Ovary (tissue), 9 donors: ENCODE measurements around the gene CLNK. TPM values are rescaled to one million over a fixed set of nuclear protein-coding genes. Genes with fewer than 3 reads are reported as not detected.

Experiments used
- DNase-seq, 5 donors: peaks; one replicate each; pipeline ENCODE4 v3.0.0-alpha.2; 2019 to 2020
- H3K27ac ChIP-seq, 2 donors: fragments of 200-600 bp; one replicate each; pipeline versions ENCODE4 v1.5.1 to v1.8.0; 2019 to 2022
- H3K27me3 ChIP-seq: fragments of 200-600 bp; one replicate; pipeline ENCODE4 v1.8.0; 2022
- H3K36me3 ChIP-seq: fragments of 200-600 bp; sonication (generic); one replicate; pipeline ENCODE4 v1.5.1; 2019
- H3K4me1 ChIP-seq: one replicate; pipeline ENCODE4 v1.8.1; 2013; ENCODE audit warnings: mild to moderate bottlenecking, moderate library complexity; ENCODE audit not compliant: insufficient read depth
- H3K4me3 ChIP-seq: fragments of 200-600 bp; sonication (generic); one replicate; pipeline ENCODE4 v1.5.1; 2017
- H3K9me3 ChIP-seq, 2 donors: fragments of 200-600 bp in 1 of 2; sonication (generic) in 1 of 2; one replicate each; pipeline versions ENCODE4 v1.5.1 to v1.8.1; 2013 to 2019; ENCODE audit warnings: mild to moderate bottlenecking in 1 of 2, moderate library complexity in 1 of 2
- EP300 ChIP-seq: sonication (generic); formaldehyde crosslinking; IDR thresholded peaks from one replicate; pipeline ENCODE4 v1.6.1; 2017; ENCODE audit warnings: antibody characterized with exemption
- POLR2A ChIP-seq: fragments of 450-650 bp; IDR thresholded peaks from one replicate; pipeline ENCODE4 v1.6.1; 2017; ENCODE audit warnings: antibody characterized with exemption, mild to moderate bottlenecking, moderate library complexity
- WGBS, 3 donors: extraction: QIAGEN DNeasy Blood & Tissue Kit in 1 of 3; methylation state at CpG; one replicate each; pipeline versions ENCODE4 v1.1.5 to v1.1.7; 2013 to 2017; 5-methylcytosine and 5-hydroxymethylcytosine counted together
- intact Hi-C, 4 donors: fragments of 100-400 bp; cut with DNase I; formaldehyde crosslinking; loops; one replicate each; pipeline versions ENCODE4 v1.11.0 to v1.15.1; 2022 to 2023
- polyA plus RNA-seq, 2 donors: library from polyadenylated mRNA; stranded (reverse); fragments of 200-250 nt in 1 of 2; fragments of 350-450 nt in 1 of 2; fragmentation: Illumina TruSeq in 1 of 2; extraction: RNeasy Lipid Tissue Mini Kit (QIAGEN cat#74804) in 1 of 2; gene quantifications; one replicate each; pipeline ENCODE4 v1.2.3, GENCODE V29; 2013 to 2014
- total RNA-seq, 7 donors: library from RNA; depleted of rRNA in 2 of 7; stranded (reverse); fragments of >200 nt in 2 of 7; fragmentation: NEBNext Ultra II Directional in 3 of 7; extraction: Animal tissue kit (Norgen Biotek cat#: 25700) in 3 of 7; gene quantifications; one replicate each; pipeline versions ENCODE4 v1.1.0 to v1.2.4, GENCODE V29; 2016 to 2023
- TF ChIP-seq, protein P1 (sequence below), 3 donors: fragments of 450-650 bp in 2 of 3; fragments of 200-600 bp in 1 of 3; IDR thresholded peaks; one replicate each; pipeline versions ENCODE4 v1.5.1 to v1.8.0; 2016 to 2022; ENCODE audit warnings: antibody characterized with exemption in 3 of 3, mild to moderate bottlenecking in 1 of 3
- donor health status: DM: no; HTN: no; CAD: no; lungs with moderate emphysema.
- donor health status: DM: no; HTN: no; CAD: no.
- donor health status: Bipolar disorder and iron deficiency.
- donor health status: DM: yes; HTN: yes; CAD: no.
- donor health status: DM: no; HTN: no; CAD: no.
- donor health status: DM: yes; HTN: yes; CAD: no.

The CLNK gene
- total and polyA plus RNA-seq, 9 donors, result 0.10 to 0.23 (median 0.22) TPM; not detected in 6

DNA sequence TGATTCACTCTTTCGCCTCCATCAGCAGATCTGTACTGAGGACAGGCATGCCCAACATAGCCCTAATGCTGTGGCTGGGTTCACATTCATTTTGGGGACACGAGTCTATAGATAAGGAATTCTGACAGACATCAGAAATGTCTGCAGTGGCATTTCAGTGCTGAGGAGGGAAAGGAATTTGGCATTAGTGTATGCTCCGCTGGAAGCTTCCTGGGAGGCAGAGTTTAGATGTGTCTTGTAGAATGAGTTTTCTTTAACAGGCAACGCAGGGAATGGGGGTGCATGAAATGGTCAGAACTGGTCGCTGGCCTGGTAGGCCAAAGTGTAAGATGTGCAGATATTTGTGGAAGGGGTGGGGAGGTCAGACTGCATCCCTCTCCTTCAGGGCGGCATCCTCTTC is 183.8 kb downstream of the CLNK start:
- no peak overlapping the region for H3K27ac ChIP-seq
- DNase-seq, result no peak
- TF ChIP-seq EP300 (no peak), POLR2A (no peak)
- TF ChIP-seq, protein P1, sequence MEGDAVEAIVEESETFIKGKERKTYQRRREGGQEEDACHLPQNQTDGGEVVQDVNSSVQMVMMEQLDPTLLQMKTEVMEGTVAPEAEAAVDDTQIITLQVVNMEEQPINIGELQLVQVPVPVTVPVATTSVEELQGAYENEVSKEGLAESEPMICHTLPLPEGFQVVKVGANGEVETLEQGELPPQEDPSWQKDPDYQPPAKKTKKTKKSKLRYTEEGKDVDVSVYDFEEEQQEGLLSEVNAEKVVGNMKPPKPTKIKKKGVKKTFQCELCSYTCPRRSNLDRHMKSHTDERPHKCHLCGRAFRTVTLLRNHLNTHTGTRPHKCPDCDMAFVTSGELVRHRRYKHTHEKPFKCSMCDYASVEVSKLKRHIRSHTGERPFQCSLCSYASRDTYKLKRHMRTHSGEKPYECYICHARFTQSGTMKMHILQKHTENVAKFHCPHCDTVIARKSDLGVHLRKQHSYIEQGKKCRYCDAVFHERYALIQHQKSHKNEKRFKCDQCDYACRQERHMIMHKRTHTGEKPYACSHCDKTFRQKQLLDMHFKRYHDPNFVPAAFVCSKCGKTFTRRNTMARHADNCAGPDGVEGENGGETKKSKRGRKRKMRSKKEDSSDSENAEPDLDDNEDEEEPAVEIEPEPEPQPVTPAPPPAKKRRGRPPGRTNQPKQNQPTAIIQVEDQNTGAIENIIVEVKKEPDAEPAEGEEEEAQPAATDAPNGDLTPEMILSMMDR (IDR thresholded peaks at IDR 0.05), result no peak
- H3K9me3 ChIP-seq, result no peaks in the 10 kb centered on the region
- H3K4me3 ChIP-seq, result no peak overlapping the region
- WGBS, 3 donors, result 67 to 76% (median 73%) methylated on average over 6 of the region's 6 CpGs
- H3K36me3 ChIP-seq, result no peaks in the 10 kb centered on the region
- no peaks in the 10 kb centered on the region for H3K27me3 ChIP-seq
- no peaks in the 10 kb centered on the region for H3K4me1 ChIP-seq
- intact Hi-C loops, result no loop called here

DNA sequence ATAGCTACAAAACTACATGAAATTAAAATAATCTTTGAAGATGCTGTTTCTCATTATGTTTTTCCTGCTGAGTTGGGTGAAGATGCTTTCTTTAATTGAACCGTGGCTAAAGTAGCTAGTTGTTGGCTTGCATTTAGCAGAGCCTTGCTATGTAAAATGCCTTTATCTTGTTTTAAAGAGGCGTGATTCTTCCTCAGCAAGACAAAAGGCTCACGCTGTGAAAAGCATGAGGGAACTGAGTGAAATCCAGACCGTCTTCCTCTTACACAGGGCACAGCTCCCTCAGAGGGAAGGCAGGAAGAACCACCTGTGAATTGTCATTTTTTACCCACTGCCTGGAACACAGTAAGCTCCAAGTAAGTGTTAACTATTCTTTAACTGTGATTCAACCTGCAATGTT is 188.4 kb downstream of the CLNK start:
- no peak for DNase-seq
- no peaks in the 10 kb centered on the region for H3K4me1 ChIP-seq
- TF ChIP-seq EP300 (no peak), POLR2A (no peak)
- TF ChIP-seq, protein P1 (IDR thresholded peaks at IDR 0.05), result no peak
- H3K27ac ChIP-seq, result no peak overlapping the region
- intact Hi-C loops, result no loop called here
- H3K4me3 ChIP-seq, result no peak overlapping the region
- H3K27me3 ChIP-seq, result no peaks in the 10 kb centered on the region
- H3K36me3 ChIP-seq, result no peaks in the 10 kb centered on the region
- H3K9me3 ChIP-seq, result no peaks in the 10 kb centered on the region
- WGBS, 3 donors, result 32 to 39% (median 37%) methylated on average over 4 of the region's 4 CpGs

DNA sequence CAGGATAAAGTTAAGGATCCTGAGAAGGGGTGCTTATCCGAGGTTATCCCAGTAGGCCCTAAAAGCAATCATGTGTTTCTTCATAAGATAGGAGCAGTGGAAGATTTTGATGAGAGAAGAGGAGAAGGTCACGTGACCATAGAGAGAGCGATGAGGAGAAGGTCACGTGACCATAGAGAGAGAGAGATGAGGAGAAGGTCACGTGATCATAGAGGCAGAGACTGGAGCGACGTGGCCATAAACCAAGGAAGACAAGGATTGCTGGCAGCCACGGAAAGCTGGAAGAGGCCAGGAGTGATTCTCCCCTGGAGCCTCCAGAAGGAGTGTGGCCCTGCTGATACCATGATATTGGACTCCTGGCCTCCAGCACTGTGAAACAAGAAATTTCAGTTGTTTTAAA is 188.9 kb downstream of the CLNK start:
- Histone ChIP-seq H3K36me3 (no peaks in the 10 kb centered on the region), H3K4me3 (no peak overlapping the region), H3K9me3 (no peaks in the 10 kb centered on the region), H3K27ac (no peak overlapping the region), H3K4me1 (no peaks in the 10 kb centered on the region), H3K27me3 (no peaks in the 10 kb centered on the region)
- 56 to 72% (median 69%) methylated on average over 8 of the region's 8 CpGs for WGBS, 3 donors
- intact Hi-C loops, result no loop called here
- TF ChIP-seq POLR2A (no peak), EP300 (no peak)
- TF ChIP-seq, protein P1 (IDR thresholded peaks at IDR 0.05), result no peak
- no peak for DNase-seq

DNA sequence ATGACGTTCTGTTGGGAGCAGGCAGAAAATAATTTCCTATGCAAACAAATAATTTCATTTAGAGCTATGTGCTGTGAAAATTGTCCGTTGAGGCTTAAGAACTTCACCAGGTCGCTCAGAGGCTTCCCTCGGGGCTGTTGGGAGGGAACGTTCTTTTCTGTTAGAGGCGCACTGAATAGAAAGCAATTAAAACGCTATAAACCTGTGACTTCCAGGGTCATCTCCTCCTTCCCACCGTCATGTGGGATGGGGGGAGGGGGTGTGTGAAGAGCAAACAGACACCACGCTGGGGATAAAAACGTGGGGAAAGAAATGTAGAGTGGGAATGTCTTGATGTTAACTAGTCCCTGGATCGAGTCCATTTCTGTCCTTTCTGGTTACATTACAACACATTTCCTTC is 192.1 kb downstream of the CLNK start:
- intact Hi-C loops, result no loop called here
- 12 to 20% (median 20%) methylated on average over 11 of the region's 11 CpGs for WGBS, 3 donors
- H3K9me3 ChIP-seq, result no peaks in the 10 kb centered on the region
- no peak overlapping the region for H3K4me3 ChIP-seq
- H3K27ac ChIP-seq, result no peak overlapping the region
- no peak for DNase-seq
- H3K4me1 ChIP-seq, result no peaks in the 10 kb centered on the region
- no peaks in the 10 kb centered on the region for H3K27me3 ChIP-seq
- no peaks in the 10 kb centered on the region for H3K36me3 ChIP-seq
- TF ChIP-seq POLR2A (no peak), EP300 (no peak)
- TF ChIP-seq, protein P1 (IDR thresholded peaks at IDR 0.05), result no peak

DNA sequence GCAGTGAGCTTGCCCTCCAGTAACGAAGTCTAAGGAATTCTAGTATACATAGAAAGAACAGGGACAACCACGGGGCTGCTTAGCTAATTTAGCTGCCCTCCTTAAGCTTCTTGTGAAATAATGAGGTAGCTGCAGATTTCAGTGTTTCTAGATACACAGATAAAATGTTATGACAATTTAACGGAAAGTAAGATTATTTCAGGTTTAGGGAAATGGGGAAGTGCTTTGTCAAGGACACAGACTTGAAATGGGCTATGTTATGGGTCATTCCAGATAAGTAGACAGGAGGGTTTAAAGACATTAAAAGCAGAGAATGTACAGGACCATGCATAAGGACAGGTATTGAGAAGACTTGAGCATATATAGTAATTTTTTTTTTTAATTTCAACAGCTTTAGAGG is 193.2 kb downstream of the CLNK start:
- Histone ChIP-seq H3K4me1 (no peaks in the 10 kb centered on the region), H3K36me3 (no peaks in the 10 kb centered on the region), H3K27ac (no peak overlapping the region), H3K27me3 (no peaks in the 10 kb centered on the region), H3K4me3 (no peak overlapping the region), H3K9me3 (no peaks in the 10 kb centered on the region)
- intact Hi-C loops, result no loop called here
- DNase-seq, result no peak
- TF ChIP-seq, protein P1 (IDR thresholded peaks at IDR 0.05), result no peak
- TF ChIP-seq POLR2A (no peak), EP300 (no peak)
- 52 to 61% (median 58%) methylated on average over 3 of the region's 3 CpGs for WGBS, 3 donors
